HG03460 (cell line): ENCODE data around the gene HMGXB3.

Experiments
- ATAC-seq: cut with Tn5 transposase; IDR thresholded peaks from one replicate; pipeline ENCODE4 v1.9.1; 2021; ENCODE audit not compliant: unreplicated experiment

HMGXB3 gene

GRCh38 chr5:149981206-149981605 is 19.3 kb upstream of the HMGXB3 start:
- ATAC-seq = no peak

- ATAC-seq = no peak
Measured at GRCh38 chr5:149982505-149982904, 18.0 kb upstream of the HMGXB3 start.

- no peak for ATAC-seq
Measured at GRCh38 chr5:149988126-149988525, 12.4 kb upstream of the HMGXB3 start.

GRCh38 chr5:149990518-149991376 is 9.8 kb upstream of the HMGXB3 start:
- peak; percentile 73 for ATAC-seq

- no peak for ATAC-seq
Measured at GRCh38 chr5:149993471-149993870, 7.1 kb upstream of the HMGXB3 start.

- ATAC-seq = no peak
Measured at GRCh38 chr5:149995385-149996204, 4.9 kb upstream of the HMGXB3 start.

GRCh38 chr5:149996205-149996890 is 4.2 kb upstream of the HMGXB3 start:
- ATAC-seq = no peak

GRCh38 chr5:149998281-149998680 is 2.3 kb upstream of the HMGXB3 start:
- no peak for ATAC-seq

GRCh38 chr5:149999359-149999758 is 1.2 kb upstream of the HMGXB3 start:
- ATAC-seq = no peak

GRCh38 chr5:149999866-150000255 is 678 bp upstream of the HMGXB3 start:
- no peak for ATAC-seq

GRCh38 chr5:150000990-150001659 is 586 bp downstream of the HMGXB3 start:
- no peak for ATAC-seq

GRCh38 chr5:150001660-150002486 is 1.3 kb downstream of the HMGXB3 start:
- peak; percentile 52 for ATAC-seq

- no peak for ATAC-seq
Measured at GRCh38 chr5:150006318-150006717, 5.8 kb downstream of the HMGXB3 start.

GRCh38 chr5:150007050-150007449 is 6.5 kb downstream of the HMGXB3 start:
- ATAC-seq = no peak

- no peak for ATAC-seq
Measured at GRCh38 chr5:150009671-150010387, 9.3 kb downstream of the HMGXB3 start.

GRCh38 chr5:150013931-150014330 is 13.4 kb downstream of the HMGXB3 start:
- ATAC-seq = no peak

GRCh38 chr5:150014456-150014855 is 13.9 kb downstream of the HMGXB3 start:
- no peak for ATAC-seq

GRCh38 chr5:150015415-150015814 is 14.9 kb downstream of the HMGXB3 start:
- no peak for ATAC-seq

- ATAC-seq = no peak
Measured at GRCh38 chr5:150016537-150016936, 16.0 kb downstream of the HMGXB3 start.
